Testis (tissue), 3 donors: ENCODE results near the gene UTP18. TPM values are rescaled to one million over a fixed set of nuclear protein-coding genes. Genes with fewer than 3 reads are reported as not detected.

Experiments used
- DNase-seq: peaks from one replicate; pipeline ENCODE4 v3.0.0-alpha.2; 2019
- H3K27ac ChIP-seq, 2 donors: fragments of 200-600 bp; sonication (generic); one replicate each; pipeline ENCODE4 v1.5.1; 2019
- H3K27me3 ChIP-seq: fragments of 200-600 bp; sonication (generic); one replicate; pipeline ENCODE4 v1.5.1; 2019
- H3K36me3 ChIP-seq: fragments of 200-600 bp; sonication (generic); one replicate; pipeline ENCODE4 v1.5.1; 2017; ENCODE audit warnings: low read depth; ENCODE audit errors: missing control alignments
- H3K4me1 ChIP-seq: fragments of 200-600 bp; sonication (generic); one replicate; pipeline ENCODE4 v1.5.1; 2019
- H3K4me3 ChIP-seq, 2 donors: fragments of 200-600 bp; sonication (generic); one replicate each; pipeline ENCODE4 v1.5.1; 2017 to 2019
- H3K9me3 ChIP-seq: fragments of 200-600 bp; sonication (generic); one replicate; pipeline ENCODE4 v1.5.1; 2017
- CTCF ChIP-seq, 3 experiments: fragments of 450-650 bp in 2 of 3; fragments of 200-600 bp in 1 of 3; sonication (generic) in 1 of 3; IDR thresholded peaks; one replicate each; pipeline ENCODE4 v1.5.1; 2016 to 2019; ENCODE audit warnings: antibody characterized with exemption in 3 of 3, mild to moderate bottlenecking in 2 of 3, moderate library complexity in 1 of 3
- POLR2A ChIP-seq: fragments of 450-650 bp; IDR thresholded peaks from one replicate; pipeline ENCODE4 v1.6.1; 2017; ENCODE audit warnings: antibody characterized with exemption, mild to moderate bottlenecking, moderate library complexity
- WGBS, 2 donors: methylation state at CpG; one replicate each; pipeline ENCODE4 v1.1.5; 2018; 5-methylcytosine and 5-hydroxymethylcytosine counted together
- intact Hi-C: fragments of 100-400 bp; cut with DNase I; formaldehyde crosslinking; loops from one replicate; pipeline ENCODE4 v1.15.1; 2023; ENCODE audit warnings: low total_unique reads
- polyA plus RNA-seq: library from polyadenylated mRNA; stranded (reverse); fragments of 350-450 nt; fragmentation: Illumina TruSeq; extraction: RNeasy Lipid Tissue Mini Kit (QIAGEN cat#74804); gene quantifications from one replicate; pipeline ENCODE4 v1.2.3, GENCODE V29; 2014; ENCODE audit warnings: low read depth, low replicate concordance; ENCODE audit not compliant: insufficient read depth
- total RNA-seq, 2 donors: library from RNA; depleted of rRNA; stranded (reverse); fragments of >200 nt; gene quantifications; one replicate each; pipeline ENCODE4 v1.2.3, GENCODE V29; 2016

The UTP18 gene
- total and polyA plus RNA-seq, 3 donors from 2014 or later: 59.2 to 129 (median 71.2) TPM

GRCh38 chr17:51257150-51258081 is 2.9 kb upstream of the UTP18 start:
- H3K36me3 ChIP-seq: no peaks in the 10 kb centered on the region
- H3K27ac ChIP-seq: no peak overlapping the region
- H3K4me3 ChIP-seq: peak overlapping the region in 1 of 2 donors; percentile 100
- peaks cover 27% of the 10 kb centered on the region for H3K4me1 ChIP-seq
- intact Hi-C loops: no loop called here
- 62 to 77% methylated on average over 3 of the region's 3 CpGs for WGBS, 2 donors
- H3K9me3 ChIP-seq: no peaks in the 10 kb centered on the region
- H3K27me3 ChIP-seq: no peaks in the 10 kb centered on the region
- no peak for TF ChIP-seq POLR2A
- no peak for TF ChIP-seq CTCF (IDR thresholded peaks at IDR 0.05)
- no peak for DNase-seq

GRCh38 chr17:51258756-51259563 is 1.4 kb upstream of the UTP18 start:
- intact Hi-C loops: no loop called here
- Histone ChIP-seq H3K9me3 (no peaks in the 10 kb centered on the region), H3K36me3 (no peaks in the 10 kb centered on the region), H3K27ac (peak overlapping the region; percentile 96 to 98), H3K4me1 (peaks cover 27% of the 10 kb centered on the region), H3K4me3 (peak overlapping the region; percentile 97 to 100), H3K27me3 (no peaks in the 10 kb centered on the region)
- no peak for TF ChIP-seq CTCF (IDR thresholded peaks at IDR 0.05)
- no peak for TF ChIP-seq POLR2A
- DNase-seq: peak; percentile 63
- WGBS, 2 donors: 0 to 1% methylated on average over 17 to 18 of the region's 18 CpGs

GRCh38 chr17:51259564-51260236 is 646 bp upstream of the UTP18 start, which contains the start of gene MBTD1:
MBTD1 (minus strand) TSS chr17:51260049; CDS start chr17:51225161, 34,888 bp downstream.
- Histone ChIP-seq H3K27ac (peak within 1 kb of the TSS; percentile 96 to 98), H3K36me3 (no peaks in the 10 kb centered on the region), H3K4me3 (peak within 1 kb of the TSS; percentile 97 to 100), H3K27me3 (no peaks in the 10 kb centered on the region), H3K4me1 (peaks cover 27% of the 10 kb centered on the region), H3K9me3 (no peaks in the 10 kb centered on the region)
- 0 to 1% methylated on average over 23 to 42 of the region's 42 CpGs for WGBS, 2 donors
- intact Hi-C loops: no loop called here
- peak; percentile 98 for DNase-seq
- TF ChIP-seq CTCF (IDR thresholded peaks at IDR 0.05): peak in 1 of 3 experiments; percentile 33
- TF ChIP-seq POLR2A: no peak

GRCh38 chr17:51261024-51261963 is 948 bp downstream of the UTP18 start:
- WGBS, 2 donors: 9% methylated on average over 22 to 42 of the region's 42 CpGs
- H3K27me3 ChIP-seq: no peaks in the 10 kb centered on the region
- H3K27ac ChIP-seq: peak overlapping the region; percentile 96 to 98
- H3K36me3 ChIP-seq: no peaks in the 10 kb centered on the region
- peak; percentile 17 for DNase-seq
- TF ChIP-seq CTCF (IDR thresholded peaks at IDR 0.05) (no peak), POLR2A (no peak)
- H3K9me3 ChIP-seq: no peaks in the 10 kb centered on the region
- H3K4me1 ChIP-seq: peaks cover 27% of the 10 kb centered on the region
- peak overlapping the region; percentile 97 to 100 for H3K4me3 ChIP-seq
- intact Hi-C loops: no loop called here
